GM18907 (cell line): Measurements from ENCODE around the gene IQUB.
"Not testable (repeated sequence)": the region's sequence is repeated elsewhere in the genome, so short reads cannot be mapped to it uniquely, and the experiment has no call there.

Experiments
- ATAC-seq: cut with Tn5 transposase; IDR thresholded peaks from one replicate; pipeline ENCODE4 v1.9.1; 2021; ENCODE audit warnings: mild to moderate bottlenecking, moderate library complexity; ENCODE audit not compliant: unreplicated experiment

The IQUB gene

GRCh38 chr7:123548406-123548805 is 14.0 kb upstream of the IQUB start:
- no peak for ATAC-seq

- ATAC-seq = peak; percentile 41
These were observed 5.5 kb upstream of the IQUB start for GRCh38 chr7:123539871-123540270.

GRCh38 chr7:123538897-123539296 is 4.5 kb upstream of the IQUB start:
- ATAC-seq = no peak

- no peak for ATAC-seq
These were observed 3.9 kb upstream of the IQUB start for GRCh38 chr7:123538189-123538714.

- no peak for ATAC-seq
These were observed 2.7 kb upstream of the IQUB start for GRCh38 chr7:123537026-123537642.

- ATAC-seq = no peak
These were observed 1.1 kb upstream of the IQUB start for GRCh38 chr7:123535517-123535916.

GRCh38 chr7:123533929-123534382 is 439 bp downstream of the IQUB start:
- peak; percentile 26 for ATAC-seq

GRCh38 chr7:123533553-123533917 is 860 bp downstream of the IQUB start:
- ATAC-seq = no peak

- ATAC-seq = peak; percentile 40
These were observed 1.4 kb downstream of the IQUB start for GRCh38 chr7:123532788-123533552.

GRCh38 chr7:123532343-123532742 is 2.1 kb downstream of the IQUB start:
- peak; percentile 6 for ATAC-seq

GRCh38 chr7:123530035-123530591 is 4.3 kb downstream of the IQUB start:
- ATAC-seq = not testable (repeated sequence)

- ATAC-seq = no peak
These were observed 6.1 kb downstream of the IQUB start for GRCh38 chr7:123528265-123528664.

- ATAC-seq = not testable (repeated sequence)
These were observed 6.6 kb downstream of the IQUB start for GRCh38 chr7:123527712-123528225.

- not testable (repeated sequence) for ATAC-seq
These were observed 7.9 kb downstream of the IQUB start for GRCh38 chr7:123526533-123526932.

- no peak for ATAC-seq
These were observed 12.3 kb downstream of the IQUB start for GRCh38 chr7:123522066-123522465.

- ATAC-seq = no peak
These were observed 29.2 kb downstream of the IQUB start for GRCh38 chr7:123505221-123505620.

GRCh38 chr7:123502201-123502600 is 32.2 kb downstream of the IQUB start:
- ATAC-seq = no peak

GRCh38 chr7:123500878-123501489 is 33.4 kb downstream of the IQUB start:
- no peak for ATAC-seq

- ATAC-seq = no peak
These were observed 35.0 kb downstream of the IQUB start for GRCh38 chr7:123499211-123499970.

- ATAC-seq = no peak
These were observed 35.8 kb downstream of the IQUB start for GRCh38 chr7:123498601-123499000.
